Hindlimb muscle (tissue), 1 donor: ENCODE results near the gene ATG14. TPM values are rescaled to one million over a fixed set of nuclear protein-coding genes. Genes with fewer than 3 reads are reported as not detected.

Experiments used
- polyA plus RNA-seq: library from polyadenylated mRNA; unstranded; fragments of 120-200 nt; gene quantifications from one replicate; pipeline ENCODE4 v1.2.1, GENCODE V29; 2013; ENCODE audit not compliant: insufficient read length

ATG14 gene
- polyA plus RNA-seq, 1 donor = 18.1 TPM

Other genes starting within 250 kb of the ATG14 start
- 8.3 TPM for gene DLGAP5, start 220.2 kb downstream of the ATG14 start, polyA plus RNA-seq
- gene FBXO34, start 140.4 kb downstream of the ATG14 start, polyA plus RNA-seq = 15.8 TPM
- gene TBPL2, start 28.8 kb upstream of the ATG14 start, polyA plus RNA-seq = not detected
- gene KTN1, start 168.4 kb upstream of the ATG14 start, polyA plus RNA-seq = 141 TPM